K562 (cell line): ENCODE data around the gene PHF21A. TPM values are rescaled to one million over a fixed set of nuclear protein-coding genes. Genes with fewer than 3 reads are reported as not detected.

ENCODE experiments used
- ATAC-seq: fragments of 200-7000 bp; cut with Tn5 transposase; 3 replicates; pipeline ENCODE4 v1.9.1; 2020; ENCODE audit warnings: moderate library complexity
- BruUV-seq: library from RNA; stranded (reverse); fragments of 400-500 nt; replicated peaks from 2 replicates; lab custom pipeline; 2021; lab: Mats Ljungman, UMichigan
- CTCF ChIA-PET: fragments of 300-600 bp; formaldehyde crosslinking; extraction: SDS; loops from one replicate; lab custom pipeline; 2021; ENCODE audit warnings: low intra/inter-chr PET ratio; lab: Yijun Ruan, JAX
- POLR2A ChIA-PET: fragments of 300-600, 350-650 bp; sonication (Branson Sonifier 250); formaldehyde crosslinking; extraction: SDS; loops from one replicate; lab custom pipeline; 2021; ENCODE audit warnings: antibody characterized with exemption, inconsistent platforms; lab: Yijun Ruan, JAX
- DNase-seq, 4 experiments: peaks; one replicate each; pipeline versions ENCODE4 v3.0.0 to v3.0.0-alpha.2; 2011 to 2018; ENCODE audit warnings: low spot score in 3 of 4, mixed read lengths in 3 of 4; ENCODE audit errors: extremely low read depth in 1 of 4
- FAIRE-seq: peaks from 2 replicates; lab custom pipeline; 2011; peaks lifted over from hg19 to GRCh38; lab: Jason Lieb, UNC
- H2AFZ ChIP-seq: 2 replicates; pipeline ENCODE4 v1.6.0; 2011; ENCODE audit warnings: low read depth, low read length, control low read depth, inconsistent platforms
- H3K27ac ChIP-seq: fragments of 200-600 bp; 3 replicates; pipeline ENCODE4 v1.8.0; 2011; ENCODE audit warnings: low read depth, mild to moderate bottlenecking, control low read depth, inconsistent platforms, low read length, moderate library complexity, mixed read lengths; ENCODE audit errors: extremely low read depth
- H3K27me3 ChIP-seq, 2 experiments: fragments of 300-600 bp in 1 of 2; 2 replicates in 1 of 2; 3 replicates in 1 of 2; pipeline versions ENCODE4 v1.6.0 to v1.8.0; 2011; ENCODE audit warnings: inconsistent platforms in 2 of 2, low read length in 2 of 2, mild to moderate bottlenecking in 1 of 2, mixed read lengths in 1 of 2, moderate library complexity in 1 of 2; ENCODE audit not compliant: control insufficient read depth in 2 of 2, insufficient read depth in 2 of 2
- H3K36me3 ChIP-seq: fragments of 300-600 bp; 3 replicates; pipeline ENCODE4 v1.8.0; 2011; ENCODE audit warnings: mild to moderate bottlenecking, low read length, inconsistent platforms; ENCODE audit not compliant: control insufficient read depth, insufficient read depth
- H3K4me1 ChIP-seq, 2 experiments: fragments of 200-600 bp in 1 of 2; replicated peaks in 1 of 2; 2 replicates in 1 of 2; 3 replicates in 1 of 2; pipeline versions ENCODE4 v1.5.1 to v1.8.0; 2011; ENCODE audit warnings: inconsistent platforms in 2 of 2, low read length in 2 of 2, mild to moderate bottlenecking in 1 of 2, mixed read lengths in 1 of 2, moderate library complexity in 1 of 2; ENCODE audit not compliant: control insufficient read depth in 2 of 2, insufficient read depth in 2 of 2
- H3K4me2 ChIP-seq: 2 replicates; pipeline ENCODE4 v1.6.1; 2011; ENCODE audit warnings: low read length, control low read depth, inconsistent platforms, mixed read lengths; ENCODE audit not compliant: insufficient read depth
- H3K4me3 ChIP-seq: fragments of 200-600 bp; sonication (generic), shearing (Covaris generic); 2 replicates; pipeline ENCODE4 v1.5.1; 2016; ENCODE audit warnings: control low read depth, inconsistent platforms
- H3K79me2 ChIP-seq: fragments of 200-600 bp; 3 replicates; pipeline ENCODE4 v1.8.0; 2011; ENCODE audit warnings: low read length, inconsistent platforms; ENCODE audit not compliant: control insufficient read depth, insufficient read depth
- H3K9ac ChIP-seq, 2 experiments: 2 replicates each; pipeline versions ENCODE4 v1.6.0 to v1.6.1; 2011; ENCODE audit warnings: low read depth in 2 of 2, low read length in 2 of 2, control low read depth in 1 of 2, inconsistent platforms in 1 of 2, mild to moderate bottlenecking in 1 of 2, mixed read lengths in 1 of 2; ENCODE audit not compliant: insufficient read depth in 1 of 2
- H3K9me1 ChIP-seq: one replicate; pipeline ENCODE4 v1.6.0; 2011; ENCODE audit warnings: inconsistent platforms, mild to moderate bottlenecking, low read length, moderate library complexity; ENCODE audit not compliant: control insufficient read depth, insufficient read depth
- H3K9me3 ChIP-seq: replicated peaks from 2 replicates; pipeline ENCODE4 v1.5.1; 2011; ENCODE audit warnings: low read depth, low read length, inconsistent platforms; ENCODE audit not compliant: control insufficient read depth, insufficient read depth
- H4K20me1 ChIP-seq: replicated peaks from 2 replicates; pipeline ENCODE4 v1.6.1; 2011; ENCODE audit warnings: low read length, inconsistent platforms, mixed read lengths; ENCODE audit not compliant: control insufficient read depth, insufficient read depth
- ARHGAP35 ChIP-seq: fragments of 450-650 bp; IDR thresholded peaks from 2 replicates; pipeline ENCODE4 v1.6.1; 2018; ENCODE audit not compliant: partially characterized antibody
- KLF16 ChIP-seq: IDR thresholded peaks from 2 replicates; pipeline ENCODE4 v1.6.1; 2016; ENCODE audit warnings: antibody characterized with exemption
- MBD2 ChIP-seq: sonication (generic); IDR thresholded peaks from 2 replicates; pipeline ENCODE4 v1.6.1; 2016; ENCODE audit warnings: low read depth, borderline replicate concordance
- POLR2AphosphoS2 ChIP-seq: IDR thresholded peaks from 2 replicates; pipeline ENCODE4 v1.6.1; 2012; ENCODE audit warnings: low read length, improper control_type of control experiment
- ZNF551 ChIP-seq: fragments of 250-450 bp; sonication (Bioruptor Pico); IDR thresholded peaks from 2 replicates; pipeline ENCODE4 v1.5.0; 2021; ENCODE audit warnings: mild to moderate bottlenecking, moderate library complexity
- ZNF764 ChIP-seq: fragments of 250-450 bp; sonication (Bioruptor Pico); IDR thresholded peaks from 2 replicates; pipeline ENCODE4 v1.4.0; 2020; ENCODE audit warnings: low read depth, mild to moderate bottlenecking, moderate library complexity
- WGBS: fragments of 100-300 bp; shearing (Covaris generic); methylation state at CpG from one replicate; pipeline ENCODE4 v1.1.6; 2016; ENCODE audit warnings: low coverage, mixed read lengths; ENCODE audit not compliant: insufficient coverage; ENCODE audit errors: missing lambda C conversion rate; 5-methylcytosine and 5-hydroxymethylcytosine counted together
- in situ Hi-C: fragments of 300-500 bp; cut with MboI; formaldehyde crosslinking; loops from 4 replicates; pipeline ENCODE4 v1.15.0; 2018; ENCODE audit warnings: inconsistent platforms, mixed read lengths
- intact Hi-C: fragments of 100-400 bp; cut with micrococcal nuclease; formaldehyde crosslinking; loops from 2 replicates; pipeline ENCODE4 v1.14.2; 2022
- polyA plus RNA-seq, 8 experiments: library from polyadenylated mRNA; depleted of rRNA in 4 of 8; stranded (reverse) in 5 of 8; unstranded in 3 of 8; fragments of >200 nt; fragmentation: Nextera tagmentation in 2 of 8; fragmentation: Illumina TruSeq in 1 of 8; extraction: Ambion mirVana in 2 of 8; extraction: Trizol in 1 of 8; gene quantifications; 2 replicates each; pipeline versions ENCODE4 v1.2.1 to v1.2.3, GENCODE V29; 2011 to 2014; ENCODE audit warnings: inconsistent platforms in 1 of 8, missing spikeins in 1 of 8
- total RNA-seq, 7 experiments: library from RNA; depleted of rRNA in 6 of 7; stranded (reverse); fragments of >200 nt in 6 of 7; fragmentation: Illumina TruSeq in 2 of 7; extraction: Trizol in 2 of 7; gene quantifications; 2 replicates each; pipeline versions ENCODE4 v1.2.1 to v1.2.3, GENCODE V29; 2011 to 2021; ENCODE audit warnings: low replicate concordance in 1 of 7
- TF ChIP-seq, protein P1 (sequence below): fragments of 450-650 bp; IDR thresholded peaks from 2 replicates; pipeline ENCODE4 v1.6.1; 2016
- TF ChIP-seq, protein P2 (sequence below), 2 experiments: fragments of 450-650 bp; IDR thresholded peaks; 2 replicates each; pipeline ENCODE4 v1.6.1; 2016; ENCODE audit warnings: mild to moderate bottlenecking in 2 of 2, borderline replicate concordance in 1 of 2, low read depth in 1 of 2, moderate library complexity in 1 of 2
- TF ChIP-seq, protein P3 (sequence below): fragments of 250-450 bp; sonication (Bioruptor Pico); IDR thresholded peaks from 2 replicates; pipeline ENCODE4 v1.5.0; 2020; ENCODE audit warnings: mild to moderate bottlenecking
- TF ChIP-seq, protein P4 (sequence below): fragments of 450-650 bp; IDR thresholded peaks from 2 replicates; pipeline ENCODE4 v1.6.1; 2017; ENCODE audit warnings: mild to moderate bottlenecking, moderate library complexity

PHF21A gene
- total and polyA plus RNA-seq, 9 of the 15 experiments (the other 6 are each of a cell fraction or from before 2014, with no cell fraction given): 1.5 to 32.4 (median 10.7) TPM

DNA sequence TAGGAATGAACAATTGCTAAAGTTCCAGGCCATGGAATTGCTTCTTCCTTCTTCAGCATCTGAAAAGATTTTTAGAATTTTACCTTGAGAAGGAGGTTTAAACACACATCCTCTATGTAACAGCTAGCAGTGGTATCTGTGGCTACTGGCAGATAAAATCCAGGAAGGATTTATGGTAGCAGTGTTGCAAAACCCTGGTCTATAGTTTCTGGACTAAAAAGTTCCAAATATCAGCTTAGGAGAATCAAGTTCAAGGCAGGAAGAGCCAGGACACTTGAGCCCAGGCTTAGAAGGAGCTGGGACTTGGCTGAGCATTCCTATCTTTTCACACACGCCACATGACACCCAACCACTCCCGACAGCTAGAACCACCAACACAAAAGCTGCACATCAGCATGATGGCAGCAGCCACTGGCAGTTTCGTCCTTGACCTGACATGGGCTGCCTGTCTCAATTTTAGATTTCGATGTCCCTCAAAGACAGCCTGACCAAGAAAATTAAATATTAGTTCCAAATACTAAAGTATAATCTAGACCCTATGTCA, 184.7 kb downstream of the PHF21A start:
- DNase-seq: no peak
- Histone ChIP-seq H3K27ac (no peak overlapping the region), H3K4me3 (no peak overlapping the region), H3K9me1 (no peaks in the 10 kb centered on the region), H3K79me2 (no peaks in the 10 kb centered on the region), H2AFZ (no peak overlapping the region), H3K4me2 (no peak overlapping the region), H3K9me3 (no peaks in the 10 kb centered on the region), H3K9ac (peak overlapping the region in 1 of 2 experiments; percentile 70; a peak in 1 of 4 replicates), H3K4me1 (peaks cover 0 to 10% of the 10 kb centered on the region in 2 experiments; a peak in 1 of 5 replicates), H3K36me3 (peaks cover 49% of the 10 kb centered on the region; the same call in 2 of the 3 replicates), H3K27me3 (no peaks in the 10 kb centered on the region), H4K20me1 (no peaks in the 10 kb centered on the region)
- 67% methylated on average over 4 of the region's 4 CpGs for WGBS
- ATAC-seq: no peak
- intact Hi-C loops: no loop called here
- POLR2A ChIA-PET: interaction anchor here (1.0 kb wide), 1 partner anchor 9 kb away, joined by 4 read pairs; no protein-coding TSS in a partner anchor
- no TSS peak for BruUV-seq
- in situ Hi-C loops: no loop called here
- CTCF ChIA-PET: no interaction called here
- FAIRE-seq: no peak
- TF ChIP-seq, protein P1, sequence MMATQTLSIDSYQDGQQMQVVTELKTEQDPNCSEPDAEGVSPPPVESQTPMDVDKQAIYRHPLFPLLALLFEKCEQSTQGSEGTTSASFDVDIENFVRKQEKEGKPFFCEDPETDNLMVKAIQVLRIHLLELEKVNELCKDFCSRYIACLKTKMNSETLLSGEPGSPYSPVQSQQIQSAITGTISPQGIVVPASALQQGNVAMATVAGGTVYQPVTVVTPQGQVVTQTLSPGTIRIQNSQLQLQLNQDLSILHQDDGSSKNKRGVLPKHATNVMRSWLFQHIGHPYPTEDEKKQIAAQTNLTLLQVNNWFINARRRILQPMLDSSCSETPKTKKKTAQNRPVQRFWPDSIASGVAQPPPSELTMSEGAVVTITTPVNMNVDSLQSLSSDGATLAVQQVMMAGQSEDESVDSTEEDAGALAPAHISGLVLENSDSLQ: no peak
- TF ChIP-seq, protein P2, sequence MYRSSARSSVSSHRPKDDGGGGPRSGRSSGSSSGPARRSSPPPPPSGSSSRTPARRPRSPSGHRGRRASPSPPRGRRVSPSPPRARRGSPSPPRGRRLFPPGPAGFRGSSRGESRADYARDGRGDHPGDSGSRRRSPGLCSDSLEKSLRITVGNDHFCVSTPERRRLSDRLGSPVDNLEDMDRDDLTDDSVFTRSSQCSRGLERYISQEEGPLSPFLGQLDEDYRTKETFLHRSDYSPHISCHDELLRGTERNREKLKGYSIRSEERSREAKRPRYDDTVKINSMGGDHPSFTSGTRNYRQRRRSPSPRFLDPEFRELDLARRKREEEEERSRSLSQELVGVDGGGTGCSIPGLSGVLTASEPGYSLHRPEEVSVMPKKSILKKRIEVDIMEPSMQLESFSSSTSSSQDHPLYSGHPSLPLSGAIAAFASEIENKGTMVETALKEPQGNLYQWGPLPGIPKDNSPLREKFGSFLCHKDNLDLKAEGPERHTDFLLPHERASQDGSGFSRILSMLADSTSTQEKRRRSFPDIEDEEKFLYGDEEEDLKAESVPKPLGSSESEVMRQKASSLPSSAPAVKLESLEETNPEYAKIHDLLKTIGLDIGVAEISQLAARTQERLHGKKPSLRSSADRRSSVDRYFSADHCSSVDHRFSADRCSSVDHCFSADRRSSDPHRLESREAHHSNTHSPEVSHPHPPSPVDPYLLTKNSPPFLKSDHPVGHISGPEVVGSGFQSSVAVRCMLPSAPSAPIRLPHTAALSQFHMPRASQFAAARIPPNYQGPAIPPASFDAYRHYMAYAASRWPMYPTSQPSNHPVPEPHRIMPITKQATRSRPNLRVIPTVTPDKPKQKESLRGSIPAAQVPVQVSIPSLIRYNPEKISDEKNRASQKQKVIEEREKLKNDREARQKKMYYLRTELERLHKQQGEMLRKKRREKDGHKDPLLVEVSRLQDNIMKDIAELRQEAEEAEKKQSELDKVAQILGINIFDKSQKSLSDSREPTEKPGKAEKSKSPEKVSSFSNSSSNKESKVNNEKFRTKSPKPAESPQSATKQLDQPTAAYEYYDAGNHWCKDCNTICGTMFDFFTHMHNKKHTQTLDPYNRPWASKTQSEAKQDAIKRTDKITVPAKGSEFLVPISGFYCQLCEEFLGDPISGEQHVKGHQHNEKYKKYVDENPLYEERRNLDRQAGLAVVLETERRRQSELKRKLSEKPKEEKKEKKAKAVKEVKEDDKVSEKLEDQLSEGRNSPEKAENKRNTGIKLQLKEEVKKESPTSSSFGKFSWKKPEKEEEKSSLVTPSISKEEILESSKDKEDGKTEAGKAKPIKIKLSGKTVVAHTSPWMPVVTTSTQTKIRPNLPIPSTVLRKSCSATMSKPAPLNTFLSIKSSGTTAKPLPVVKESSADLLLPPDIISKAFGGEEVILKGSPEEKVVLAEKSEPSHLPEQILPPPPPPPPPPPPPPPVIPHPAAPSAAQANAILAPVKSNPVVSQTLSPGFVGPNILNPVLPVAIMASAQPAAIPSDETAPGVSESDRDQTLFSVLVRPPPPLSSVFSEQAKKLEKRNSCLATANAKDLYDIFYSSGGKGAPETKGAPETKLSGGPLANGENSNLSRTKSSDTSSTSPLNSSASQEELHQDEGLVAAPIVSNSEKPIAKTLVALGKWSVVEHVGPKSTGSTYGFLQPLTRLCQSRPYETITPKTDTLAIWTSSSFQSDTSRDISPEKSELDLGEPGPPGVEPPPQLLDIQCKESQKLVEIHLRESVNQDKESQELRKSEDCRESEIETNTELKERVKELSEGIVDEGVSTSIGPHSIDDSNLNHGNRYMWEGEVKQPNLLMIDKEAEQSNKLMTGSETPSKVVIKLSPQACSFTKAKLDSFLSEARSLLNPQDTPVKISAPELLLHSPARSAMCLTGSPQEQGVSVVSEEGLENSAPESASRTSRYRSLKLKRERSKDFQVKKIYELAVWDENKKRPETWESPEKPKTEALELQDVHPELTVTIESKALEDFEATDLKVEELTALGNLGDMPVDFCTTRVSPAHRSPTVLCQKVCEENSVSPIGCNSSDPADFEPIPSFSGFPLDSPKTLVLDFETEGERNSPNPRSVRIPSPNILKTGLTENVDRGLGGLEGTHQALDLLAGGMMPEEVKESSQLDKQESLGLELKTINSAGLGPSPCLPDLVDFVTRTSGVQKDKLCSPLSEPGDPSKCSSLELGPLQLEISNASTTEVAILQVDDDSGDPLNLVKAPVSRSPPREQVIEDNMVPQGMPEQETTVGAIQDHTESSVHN (IDR thresholded peaks at IDR 0.05; ENCODE audit: borderline replicate concordance in 1 of 2, low read depth in 1 of 2): no peak
- no peak for TF ChIP-seq KLF16
- TF ChIP-seq POLR2AphosphoS2: no peak
- no peak for TF ChIP-seq ARHGAP35
- TF ChIP-seq MBD2: no peak
- TF ChIP-seq, protein P3, sequence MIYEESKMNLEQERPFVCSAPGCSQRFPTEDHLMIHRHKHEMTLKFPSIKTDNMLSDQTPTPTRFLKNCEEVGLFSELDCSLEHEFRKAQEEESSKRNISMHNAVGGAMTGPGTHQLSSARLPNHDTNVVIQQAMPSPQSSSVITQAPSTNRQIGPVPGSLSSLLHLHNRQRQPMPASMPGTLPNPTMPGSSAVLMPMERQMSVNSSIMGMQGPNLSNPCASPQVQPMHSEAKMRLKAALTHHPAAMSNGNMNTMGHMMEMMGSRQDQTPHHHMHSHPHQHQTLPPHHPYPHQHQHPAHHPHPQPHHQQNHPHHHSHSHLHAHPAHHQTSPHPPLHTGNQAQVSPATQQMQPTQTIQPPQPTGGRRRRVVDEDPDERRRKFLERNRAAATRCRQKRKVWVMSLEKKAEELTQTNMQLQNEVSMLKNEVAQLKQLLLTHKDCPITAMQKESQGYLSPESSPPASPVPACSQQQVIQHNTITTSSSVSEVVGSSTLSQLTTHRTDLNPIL (CRISPR knock-in tag): no peak
- TF ChIP-seq ZNF764: no peak
- TF ChIP-seq, protein P4, sequence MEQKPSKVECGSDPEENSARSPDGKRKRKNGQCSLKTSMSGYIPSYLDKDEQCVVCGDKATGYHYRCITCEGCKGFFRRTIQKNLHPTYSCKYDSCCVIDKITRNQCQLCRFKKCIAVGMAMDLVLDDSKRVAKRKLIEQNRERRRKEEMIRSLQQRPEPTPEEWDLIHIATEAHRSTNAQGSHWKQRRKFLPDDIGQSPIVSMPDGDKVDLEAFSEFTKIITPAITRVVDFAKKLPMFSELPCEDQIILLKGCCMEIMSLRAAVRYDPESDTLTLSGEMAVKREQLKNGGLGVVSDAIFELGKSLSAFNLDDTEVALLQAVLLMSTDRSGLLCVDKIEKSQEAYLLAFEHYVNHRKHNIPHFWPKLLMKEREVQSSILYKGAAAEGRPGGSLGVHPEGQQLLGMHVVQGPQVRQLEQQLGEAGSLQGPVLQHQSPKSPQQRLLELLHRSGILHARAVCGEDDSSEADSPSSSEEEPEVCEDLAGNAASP: no peak
- TF ChIP-seq ZNF551 (CRISPR knock-in tag): no peak
